Glomerular visceral epithelial cell (primary cell): ENCODE data around the gene KRT79.
"Not testable (repeated sequence)": the region's sequence is repeated elsewhere in the genome, so short reads cannot be mapped to it uniquely, and the experiment has no call there.

Experiments used
- DNase-seq: peaks from one replicate; pipeline ENCODE4 v3.0.0-alpha.2; 2016; ENCODE audit errors: extremely low spot score

The KRT79 gene

GRCh38 chr12:52806821-52807543 lies 27.1 kb downstream of the KRT79 start:
- no peak for DNase-seq

- no peak for DNase-seq
These were observed 27.8 kb downstream of the KRT79 start for GRCh38 chr12:52806169-52806811.

- no peak for DNase-seq
These were observed 28.4 kb downstream of the KRT79 start for GRCh38 chr12:52805739-52806138.

- no peak for DNase-seq
These were observed 29.1 kb downstream of the KRT79 start for GRCh38 chr12:52805000-52805399.

GRCh38 chr12:52802442-52802841 lies 31.7 kb downstream of the KRT79 start:
- DNase-seq, result no peak

GRCh38 chr12:52801773-52802172 lies 32.3 kb downstream of the KRT79 start:
- DNase-seq, result no peak

GRCh38 chr12:52800259-52800917 lies 33.7 kb downstream of the KRT79 start:
- DNase-seq, result no peak

- DNase-seq, result no peak
These were observed 34.5 kb downstream of the KRT79 start for GRCh38 chr12:52799505-52800211.

- peak; percentile 55 for DNase-seq
These were observed 35.2 kb downstream of the KRT79 start for GRCh38 chr12:52798671-52799504.

GRCh38 chr12:52798003-52798670 lies 36.0 kb downstream of the KRT79 start:
- DNase-seq, result peak; percentile 69

- no peak for DNase-seq
These were observed 36.6 kb downstream of the KRT79 start for GRCh38 chr12:52797529-52797894.

GRCh38 chr12:52796839-52797528 lies 37.1 kb downstream of the KRT79 start:
- no peak for DNase-seq

GRCh38 chr12:52796429-52796794 lies 37.7 kb downstream of the KRT79 start:
- DNase-seq, result no peak

GRCh38 chr12:52795694-52796428 lies 38.2 kb downstream of the KRT79 start, which contains the start of gene KRT3:
TSS of gene KRT3 (minus strand) at chr12:52796117. CDS start at chr12:52796042, 75 bp downstream.
- DNase-seq, result no peak

- not testable (repeated sequence) for DNase-seq
These were observed 38.8 kb downstream of the KRT79 start for GRCh38 chr12:52795332-52795674.

GRCh38 chr12:52794479-52795331 lies 39.4 kb downstream of the KRT79 start:
- DNase-seq, result peak; percentile 33

- no peak for DNase-seq
These were observed 41.7 kb downstream of the KRT79 start for GRCh38 chr12:52792185-52793029.
